Esophagus muscularis mucosa (tissue), 4 donors: ENCODE data around the gene ZNF585A. TPM values are rescaled to one million over a fixed set of nuclear protein-coding genes. Genes with fewer than 3 reads are reported as not detected.

ENCODE experiments used
- DNase-seq: peaks from one replicate; pipeline ENCODE4 v3.0.0-alpha.2; 2017; ENCODE audit errors: extremely low spot score
- H3K27ac ChIP-seq, 4 donors: fragments of 200-600 bp; sonication (generic); replicated peaks in 1 of 4; 1 replicate in 3 of 4; 2 replicates in 1 of 4; pipeline ENCODE4 v1.5.1; 2016 to 2019; ENCODE audit warnings: mild to moderate bottlenecking in 1 of 4
- H3K27me3 ChIP-seq, 4 donors: fragments of 200-600 bp; sonication (generic); one replicate each; pipeline versions ENCODE4 v1.5.1 to v1.6.0; 2016 to 2019
- H3K36me3 ChIP-seq, 4 donors: fragments of 200-600 bp; sonication (generic); one replicate each; pipeline ENCODE4 v1.5.1; 2016 to 2019
- H3K4me1 ChIP-seq, 4 donors: fragments of 200-600 bp; sonication (generic); one replicate each; pipeline ENCODE4 v1.5.1; 2016 to 2019
- H3K4me3 ChIP-seq, 4 donors: fragments of 200-600 bp; sonication (generic); 1 replicate in 2 of 4; 2 replicates in 2 of 4; pipeline ENCODE4 v1.5.1; 2016 to 2019; ENCODE audit warnings: mild to moderate bottlenecking in 4 of 4, moderate library complexity in 1 of 4
- H3K9me3 ChIP-seq, 4 donors: fragments of 200-600 bp; sonication (generic); 1 replicate in 3 of 4; 2 replicates in 1 of 4; pipeline ENCODE4 v1.5.1; 2016 to 2019
- EP300 ChIP-seq: sonication (generic); formaldehyde crosslinking; IDR thresholded peaks from one replicate; pipeline ENCODE4 v1.6.1; 2017; ENCODE audit warnings: antibody characterized with exemption
- POLR2A ChIP-seq: fragments of 450-650 bp; IDR thresholded peaks from one replicate; pipeline ENCODE4 v1.6.1; 2017; ENCODE audit warnings: antibody characterized with exemption, moderate library complexity, mild to moderate bottlenecking, low read depth
- POLR2AphosphoS5 ChIP-seq, 2 donors: sonication (generic); formaldehyde crosslinking; IDR thresholded peaks; one replicate each; pipeline ENCODE4 v1.6.1; 2017; ENCODE audit warnings: antibody characterized with exemption in 2 of 2
- WGBS: methylation state at CpG from one replicate; pipeline ENCODE4 v1.1.5; 2018; 5-methylcytosine and 5-hydroxymethylcytosine counted together
- intact Hi-C: fragments of 100-400 bp; cut with DNase I; formaldehyde crosslinking; loops from one replicate; pipeline ENCODE4 v1.15.1; 2023
- total RNA-seq, 4 donors: library from RNA; depleted of rRNA; stranded (reverse); fragments of >200 nt; gene quantifications; one replicate each; pipeline versions ENCODE4 v1.1.0 to v1.2.1, GENCODE V29; 2016
- TF ChIP-seq, protein P1 (sequence below), 3 experiments: fragments of 200-600 bp in 2 of 3; fragments of 450-650 bp in 1 of 3; sonication (generic) in 2 of 3; IDR thresholded peaks; one replicate each; pipeline ENCODE4 v1.5.1; 2017 to 2019; ENCODE audit warnings: antibody characterized with exemption in 3 of 3, mild to moderate bottlenecking in 2 of 3, moderate library complexity in 1 of 3

ZNF585A gene
- total RNA-seq, 4 donors from 2014 or later, result 5.8 to 8.7 (median 6.8) TPM

DNA sequence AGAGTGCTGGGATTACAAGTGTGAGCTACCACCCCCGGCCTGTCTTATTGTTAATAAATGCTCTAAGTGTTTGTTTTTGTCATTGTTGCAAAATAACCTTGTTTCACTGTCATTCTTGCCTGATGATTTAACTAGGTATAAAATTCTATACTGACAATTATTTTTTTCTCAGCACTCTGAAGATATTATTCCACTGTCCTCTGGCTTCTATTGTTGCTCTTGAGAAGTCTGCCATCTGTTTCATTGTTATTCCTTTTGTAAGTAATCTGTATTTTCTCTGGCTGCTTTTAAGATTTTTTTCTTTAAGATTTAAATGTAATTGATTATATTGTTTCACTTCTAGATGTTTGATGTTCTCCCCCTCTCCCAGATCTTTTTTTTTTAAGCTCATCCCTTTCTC lies 76.6 kb downstream of the ZNF585A start:
- H3K4me1 ChIP-seq, result no peaks in the 10 kb centered on the region
- H3K27me3 ChIP-seq, result no peaks in the 10 kb centered on the region
- intact Hi-C loops, result no loop called here
- WGBS, result 94% methylated on average over 1 of the region's 1 CpG
- no peak for DNase-seq
- TF ChIP-seq, protein P1, sequence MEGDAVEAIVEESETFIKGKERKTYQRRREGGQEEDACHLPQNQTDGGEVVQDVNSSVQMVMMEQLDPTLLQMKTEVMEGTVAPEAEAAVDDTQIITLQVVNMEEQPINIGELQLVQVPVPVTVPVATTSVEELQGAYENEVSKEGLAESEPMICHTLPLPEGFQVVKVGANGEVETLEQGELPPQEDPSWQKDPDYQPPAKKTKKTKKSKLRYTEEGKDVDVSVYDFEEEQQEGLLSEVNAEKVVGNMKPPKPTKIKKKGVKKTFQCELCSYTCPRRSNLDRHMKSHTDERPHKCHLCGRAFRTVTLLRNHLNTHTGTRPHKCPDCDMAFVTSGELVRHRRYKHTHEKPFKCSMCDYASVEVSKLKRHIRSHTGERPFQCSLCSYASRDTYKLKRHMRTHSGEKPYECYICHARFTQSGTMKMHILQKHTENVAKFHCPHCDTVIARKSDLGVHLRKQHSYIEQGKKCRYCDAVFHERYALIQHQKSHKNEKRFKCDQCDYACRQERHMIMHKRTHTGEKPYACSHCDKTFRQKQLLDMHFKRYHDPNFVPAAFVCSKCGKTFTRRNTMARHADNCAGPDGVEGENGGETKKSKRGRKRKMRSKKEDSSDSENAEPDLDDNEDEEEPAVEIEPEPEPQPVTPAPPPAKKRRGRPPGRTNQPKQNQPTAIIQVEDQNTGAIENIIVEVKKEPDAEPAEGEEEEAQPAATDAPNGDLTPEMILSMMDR (IDR thresholded peaks at IDR 0.05), result no peak
- TF ChIP-seq POLR2A, result no peak
- TF ChIP-seq EP300, result no peak
- TF ChIP-seq POLR2AphosphoS5 (IDR thresholded peaks at IDR 0.05), result no peak
- no peak overlapping the region for H3K27ac ChIP-seq
- peaks cover 81 to 100% (median 95%) of the 10 kb centered on the region in 4 donors for H3K36me3 ChIP-seq
- no peak overlapping the region for H3K4me3 ChIP-seq
- H3K9me3 ChIP-seq, result peaks cover 0 to 96% (median 80%) of the 10 kb centered on the region in 4 donors

Other genes with a start within 250 kb of the ZNF585A start
- gene ZNF420, start 94.3 kb downstream of the ZNF585A start, total RNA-seq, result 10 to 100 TPM in 2 of 4 donors, 1 to 10 TPM in 2; 8.5 to 19.1 (median 12.8) TPM
- gene ZNF585B, start 37.8 kb upstream of the ZNF585A start, total RNA-seq, result 10 to 100 TPM; 17.2 to 29.5 (median 21.2) TPM
- gene ZNF383, start 45.5 kb upstream of the ZNF585A start, total RNA-seq, result 10 to 100 TPM in 3 of 4 donors, 1 to 10 TPM in 1; 9.3 to 11.6 (median 11.2) TPM
- gene ZNF527, start 198.4 kb upstream of the ZNF585A start, total RNA-seq, result 1 to 10 TPM; 4.5 to 8.8 (median 5.5) TPM